Neural progenitor cell (in vitro differentiated cells): ENCODE results near the gene SH2D3C. TPM values are rescaled to one million over a fixed set of nuclear protein-coding genes. Genes with fewer than 3 reads are reported as not detected.

ENCODE experiments used
- DNase-seq: peaks from one replicate; pipeline ENCODE4 v3.0.0-alpha.2; 2016; ENCODE audit warnings: low spot score
- H2AFZ ChIP-seq: fragments of 200-600 bp; sonication (generic); replicated peaks from 2 replicates; pipeline ENCODE4 v1.6.1; 2016; ENCODE audit warnings: antibody characterized with exemption
- H3F3A ChIP-seq: fragments of 200-600 bp; sonication (generic); 2 replicates; pipeline ENCODE4 v1.6.1; 2016; ENCODE audit warnings: antibody characterized with exemption, low read depth
- H3K27ac ChIP-seq: fragments of 200-600 bp; sonication (generic); 2 replicates; pipeline ENCODE4 v1.5.1; 2016; ENCODE audit warnings: mild to moderate bottlenecking
- H3K27me3 ChIP-seq: fragments of 200-600 bp; sonication (generic); 2 replicates; pipeline ENCODE4 v1.6.1; 2016; ENCODE audit warnings: mild to moderate bottlenecking, moderate library complexity
- H3K36me3 ChIP-seq: fragments of 200-600 bp; sonication (generic); 2 replicates; pipeline ENCODE4 v1.5.1; 2016
- H3K4me1 ChIP-seq: fragments of 200-600 bp; sonication (generic); 2 replicates; pipeline ENCODE4 v1.6.1; 2016; ENCODE audit warnings: mixed run types
- H3K4me2 ChIP-seq: fragments of 200-600 bp; sonication (generic); 2 replicates; pipeline ENCODE4 v1.6.1; 2016
- H3K4me3 ChIP-seq: fragments of 200-600 bp; sonication (generic); 2 replicates; pipeline ENCODE4 v1.5.1; 2016
- H3K79me2 ChIP-seq: fragments of 200-600 bp; sonication (generic); 2 replicates; pipeline ENCODE4 v1.6.1; 2016; ENCODE audit warnings: low read depth
- H3K9ac ChIP-seq: fragments of 200-600 bp; sonication (generic); 2 replicates; pipeline ENCODE4 v1.6.1; 2016
- H3K9me3 ChIP-seq: fragments of 200-600 bp; sonication (generic); 2 replicates; pipeline ENCODE4 v1.5.1; 2016; ENCODE audit warnings: low read depth
- H4K20me1 ChIP-seq: fragments of 200-600 bp; sonication (generic); 2 replicates; pipeline ENCODE4 v1.6.1; 2016; ENCODE audit warnings: low read depth
- H3K27ac Mint-ChIP-seq: 3 replicates; pipeline ENCODE4 v1.8.0; 2021; ENCODE audit warnings: mixed read lengths
- H3K27me3 Mint-ChIP-seq: 2 replicates; pipeline ENCODE4 v1.8.0; 2022; ENCODE audit warnings: low read depth, mild to moderate bottlenecking, inconsistent platforms, moderate library complexity, mixed read lengths; ENCODE audit not compliant: insufficient read depth
- H3K36me3 Mint-ChIP-seq: 3 replicates; pipeline ENCODE4 v1.8.0; 2021; ENCODE audit warnings: mixed read lengths
- H3K4me1 Mint-ChIP-seq: 3 replicates; pipeline ENCODE4 v1.8.0; 2021; ENCODE audit warnings: mixed read lengths
- H3K4me3 Mint-ChIP-seq: 3 replicates; pipeline ENCODE4 v1.8.0; 2021; ENCODE audit warnings: mild to moderate bottlenecking, moderate library complexity, mixed read lengths
- H3K9me3 Mint-ChIP-seq: 3 replicates; pipeline ENCODE4 v1.8.0; 2020; ENCODE audit warnings: mixed read lengths
- EZH2 ChIP-seq: fragments of 200-600 bp; sonication (generic); IDR thresholded peaks from 2 replicates; pipeline ENCODE4 v1.6.1; 2017; ENCODE audit warnings: antibody characterized with exemption, mild to moderate bottlenecking, moderate library complexity
- EZH2phosphoT487 ChIP-seq: fragments of 200-600 bp; sonication (generic); IDR thresholded peaks from 2 replicates; pipeline ENCODE4 v1.6.1; 2017; ENCODE audit warnings: antibody characterized with exemption
- total RNA-seq: library from RNA; depleted of rRNA; stranded (reverse); fragments of >200 nt; gene quantifications from 2 replicates; pipeline ENCODE4 v1.2.3, GENCODE V29; 2015; ENCODE audit warnings: low replicate concordance
- TF ChIP-seq, protein P1 (sequence below): fragments of 200-600 bp; sonication (generic); IDR thresholded peaks from 2 replicates; pipeline ENCODE4 v1.5.1; 2017; ENCODE audit warnings: antibody characterized with exemption, mild to moderate bottlenecking

Gene SH2D3C
- total RNA-seq, 1 donor from 2014 or later: 1.9 TPM

DNA sequence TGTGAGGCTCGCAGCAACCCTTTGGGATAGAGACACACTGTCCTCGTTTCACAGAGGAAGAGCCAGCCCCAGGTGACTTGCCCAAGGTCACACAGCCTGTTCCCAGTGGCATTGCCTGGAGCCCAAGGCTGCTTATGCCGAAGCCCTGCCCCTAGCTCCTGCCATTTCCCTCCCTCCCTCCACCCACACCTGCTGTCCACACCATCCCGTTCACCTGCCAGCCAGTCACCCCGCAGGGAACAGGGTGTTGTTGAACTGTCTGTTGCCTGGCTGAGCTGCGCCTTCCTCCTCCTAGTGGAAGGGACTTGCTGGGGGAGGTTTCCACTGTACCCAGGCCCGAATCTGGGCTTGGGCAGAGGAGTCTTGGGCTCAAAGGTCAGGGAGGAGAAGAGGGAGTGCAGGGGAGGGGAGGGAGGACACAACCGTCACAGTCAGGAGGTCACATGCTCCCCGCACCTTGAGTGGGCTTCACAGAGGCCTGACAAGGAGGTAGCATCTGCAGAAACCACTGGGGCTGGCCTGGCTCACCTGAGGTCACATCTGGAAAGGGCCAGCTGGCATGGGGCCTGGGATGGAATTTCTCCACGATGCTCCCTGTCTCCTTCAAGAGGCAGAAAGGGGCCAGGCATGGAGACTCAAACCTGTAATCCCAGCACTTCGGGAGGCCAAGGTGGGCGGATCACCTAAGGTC is 56.3 kb downstream of the SH2D3C start:
- peaks cover 10% of the 10 kb centered on the region for H3K27me3 Mint-ChIP-seq
- H3K27me3 ChIP-seq: no peaks in the 10 kb centered on the region
- H3K4me2 ChIP-seq: no peak overlapping the region
- no peak overlapping the region for H3K4me3 Mint-ChIP-seq
- no peaks in the 10 kb centered on the region for H3K9me3 Mint-ChIP-seq
- no peaks in the 10 kb centered on the region for H3K4me1 ChIP-seq
- no peaks in the 10 kb centered on the region for H4K20me1 ChIP-seq
- no peaks in the 10 kb centered on the region for H3K9me3 ChIP-seq
- no peak overlapping the region for H3K27ac ChIP-seq
- H2AFZ ChIP-seq: no peak overlapping the region
- no peaks in the 10 kb centered on the region for H3K4me1 Mint-ChIP-seq
- DNase-seq: no peak
- TF ChIP-seq EZH2phosphoT487 (no peak), EZH2 (no peak)
- TF ChIP-seq, protein P1, sequence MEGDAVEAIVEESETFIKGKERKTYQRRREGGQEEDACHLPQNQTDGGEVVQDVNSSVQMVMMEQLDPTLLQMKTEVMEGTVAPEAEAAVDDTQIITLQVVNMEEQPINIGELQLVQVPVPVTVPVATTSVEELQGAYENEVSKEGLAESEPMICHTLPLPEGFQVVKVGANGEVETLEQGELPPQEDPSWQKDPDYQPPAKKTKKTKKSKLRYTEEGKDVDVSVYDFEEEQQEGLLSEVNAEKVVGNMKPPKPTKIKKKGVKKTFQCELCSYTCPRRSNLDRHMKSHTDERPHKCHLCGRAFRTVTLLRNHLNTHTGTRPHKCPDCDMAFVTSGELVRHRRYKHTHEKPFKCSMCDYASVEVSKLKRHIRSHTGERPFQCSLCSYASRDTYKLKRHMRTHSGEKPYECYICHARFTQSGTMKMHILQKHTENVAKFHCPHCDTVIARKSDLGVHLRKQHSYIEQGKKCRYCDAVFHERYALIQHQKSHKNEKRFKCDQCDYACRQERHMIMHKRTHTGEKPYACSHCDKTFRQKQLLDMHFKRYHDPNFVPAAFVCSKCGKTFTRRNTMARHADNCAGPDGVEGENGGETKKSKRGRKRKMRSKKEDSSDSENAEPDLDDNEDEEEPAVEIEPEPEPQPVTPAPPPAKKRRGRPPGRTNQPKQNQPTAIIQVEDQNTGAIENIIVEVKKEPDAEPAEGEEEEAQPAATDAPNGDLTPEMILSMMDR: no peak
- H3K9ac ChIP-seq: no peak overlapping the region
- H3F3A ChIP-seq: peaks cover 7% of the 10 kb centered on the region
- no peaks in the 10 kb centered on the region for H3K79me2 ChIP-seq
- H3K36me3 Mint-ChIP-seq: no peaks in the 10 kb centered on the region
- no peaks in the 10 kb centered on the region for H3K36me3 ChIP-seq
- no peak overlapping the region for H3K27ac Mint-ChIP-seq
- no peak overlapping the region for H3K4me3 ChIP-seq

DNA sequence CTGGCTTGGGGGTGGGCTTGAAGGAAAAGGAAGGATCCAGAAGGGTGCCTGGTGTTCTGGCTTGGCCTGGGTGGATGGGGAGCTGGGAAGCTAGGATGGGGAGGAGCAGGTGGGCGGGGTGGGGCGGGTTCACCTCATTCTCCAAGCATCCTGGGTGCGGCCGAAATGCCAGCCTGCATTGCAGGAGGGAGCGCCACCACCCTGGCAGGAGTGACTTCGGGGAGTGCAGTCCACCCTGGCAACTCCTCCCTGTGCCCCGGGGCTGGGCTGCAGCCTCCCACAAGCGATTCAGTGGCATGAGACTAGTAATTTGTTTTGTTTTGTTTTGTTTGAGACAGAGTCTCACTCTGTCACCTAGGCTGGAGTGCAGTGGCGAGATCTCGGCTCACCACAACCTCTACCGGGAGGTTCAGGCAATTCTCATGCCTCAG is 57.1 kb downstream of the SH2D3C start:
- Histone ChIP-seq H3K36me3 (no peaks in the 10 kb centered on the region), H3K9me3 (no peaks in the 10 kb centered on the region), H4K20me1 (no peaks in the 10 kb centered on the region), H3F3A (peaks cover 7% of the 10 kb centered on the region), H3K9ac (no peak overlapping the region), H2AFZ (peak overlapping the region; percentile 1), H3K79me2 (no peaks in the 10 kb centered on the region), H3K27me3 (no peaks in the 10 kb centered on the region), H3K4me3 (no peak overlapping the region), H3K4me1 (no peaks in the 10 kb centered on the region), H3K4me2 (no peak overlapping the region), H3K27ac (no peak overlapping the region)
- no peak overlapping the region for H3K4me3 Mint-ChIP-seq
- H3K4me1 Mint-ChIP-seq: peaks cover under 1% of the 10 kb centered on the region
- H3K9me3 Mint-ChIP-seq: no peaks in the 10 kb centered on the region
- H3K36me3 Mint-ChIP-seq: no peaks in the 10 kb centered on the region
- TF ChIP-seq, protein P1: no peak
- TF ChIP-seq EZH2phosphoT487: no peak
- TF ChIP-seq EZH2: no peak
- peaks cover 10% of the 10 kb centered on the region for H3K27me3 Mint-ChIP-seq
- peak overlapping the region; percentile 66 for H3K27ac Mint-ChIP-seq
- no peak for DNase-seq

DNA sequence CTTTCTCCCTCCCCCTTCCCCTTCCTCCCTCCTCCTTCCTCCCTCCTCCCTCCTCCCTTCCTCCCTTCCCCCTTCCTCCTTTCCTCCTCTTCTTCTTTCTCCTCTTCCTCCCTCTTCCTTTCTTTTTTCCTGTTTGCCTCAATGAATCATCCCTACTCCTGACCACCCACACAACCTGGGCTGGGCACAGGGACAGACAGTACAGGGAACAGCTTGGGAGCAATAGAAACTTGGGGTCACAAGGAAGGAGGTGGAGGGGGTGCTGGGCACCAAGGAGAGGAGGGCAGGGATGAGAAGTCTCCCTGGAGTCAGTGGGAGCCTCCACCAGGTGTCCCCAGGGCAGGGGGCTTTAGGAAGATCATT is 57.6 kb downstream of the SH2D3C start:
- H3K27ac ChIP-seq: no peak overlapping the region
- TF ChIP-seq EZH2phosphoT487 (no peak), EZH2 (no peak)
- TF ChIP-seq, protein P1: no peak
- no peak overlapping the region for H3K4me2 ChIP-seq
- no peak overlapping the region for H3K9ac ChIP-seq
- H3K27me3 ChIP-seq: no peaks in the 10 kb centered on the region
- H4K20me1 ChIP-seq: no peaks in the 10 kb centered on the region
- DNase-seq: no peak
- H3K36me3 ChIP-seq: no peaks in the 10 kb centered on the region
- Mint-ChIP-seq H3K27ac (peak overlapping the region; percentile 66), H3K4me3 (no peak overlapping the region), H3K9me3 (no peaks in the 10 kb centered on the region), H3K27me3 (peaks cover 10% of the 10 kb centered on the region), H3K4me1 (peaks cover 6% of the 10 kb centered on the region), H3K36me3 (no peaks in the 10 kb centered on the region)
- H3K9me3 ChIP-seq: no peaks in the 10 kb centered on the region
- peaks cover 7% of the 10 kb centered on the region for H3F3A ChIP-seq
- no peak overlapping the region for H3K4me3 ChIP-seq
- H3K79me2 ChIP-seq: no peaks in the 10 kb centered on the region
- no peaks in the 10 kb centered on the region for H3K4me1 ChIP-seq
- no peak overlapping the region for H2AFZ ChIP-seq
